OCI-LY1 (cell line): ENCODE measurements around the gene FOXF1.

ENCODE experiments used
- EZH2 ChIP-seq: fragments of 200-600 bp; sonication (generic), shearing (Covaris generic); IDR thresholded peaks from 2 replicates; pipeline ENCODE4 v1.8.0; 2017; ENCODE audit warnings: borderline replicate concordance, mixed run types, mild to moderate bottlenecking, antibody characterized with exemption, low read length, moderate library complexity, mixed read lengths
- TF ChIP-seq, protein P1 (sequence below): fragments of 200-600 bp; sonication (generic), shearing (Covaris generic); IDR thresholded peaks from 2 replicates; pipeline ENCODE4 v1.5.1; 2017; ENCODE audit warnings: mild to moderate bottlenecking, antibody characterized with exemption, low read length, moderate library complexity, mixed read lengths

GRCh38 chr16:86549076-86549892, 39.0 kb downstream of the FOXF1 start:
- TF ChIP-seq, protein P1, sequence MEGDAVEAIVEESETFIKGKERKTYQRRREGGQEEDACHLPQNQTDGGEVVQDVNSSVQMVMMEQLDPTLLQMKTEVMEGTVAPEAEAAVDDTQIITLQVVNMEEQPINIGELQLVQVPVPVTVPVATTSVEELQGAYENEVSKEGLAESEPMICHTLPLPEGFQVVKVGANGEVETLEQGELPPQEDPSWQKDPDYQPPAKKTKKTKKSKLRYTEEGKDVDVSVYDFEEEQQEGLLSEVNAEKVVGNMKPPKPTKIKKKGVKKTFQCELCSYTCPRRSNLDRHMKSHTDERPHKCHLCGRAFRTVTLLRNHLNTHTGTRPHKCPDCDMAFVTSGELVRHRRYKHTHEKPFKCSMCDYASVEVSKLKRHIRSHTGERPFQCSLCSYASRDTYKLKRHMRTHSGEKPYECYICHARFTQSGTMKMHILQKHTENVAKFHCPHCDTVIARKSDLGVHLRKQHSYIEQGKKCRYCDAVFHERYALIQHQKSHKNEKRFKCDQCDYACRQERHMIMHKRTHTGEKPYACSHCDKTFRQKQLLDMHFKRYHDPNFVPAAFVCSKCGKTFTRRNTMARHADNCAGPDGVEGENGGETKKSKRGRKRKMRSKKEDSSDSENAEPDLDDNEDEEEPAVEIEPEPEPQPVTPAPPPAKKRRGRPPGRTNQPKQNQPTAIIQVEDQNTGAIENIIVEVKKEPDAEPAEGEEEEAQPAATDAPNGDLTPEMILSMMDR: no peak
- no peak for TF ChIP-seq EZH2
